Hepatocyte (in vitro differentiated cells): ENCODE measurements around the gene ABCA1. TPM values are rescaled to one million over a fixed set of nuclear protein-coding genes. Genes with fewer than 3 reads are reported as not detected.

Source experiments
- DNase-seq: peaks from one replicate; pipeline ENCODE4 v3.0.0-alpha.2; 2016; ENCODE audit warnings: low spot score
- H2AFZ ChIP-seq: fragments of 200-600 bp; sonication (generic); 2 replicates; pipeline ENCODE4 v1.6.0; 2016; ENCODE audit warnings: antibody characterized with exemption, mild to moderate bottlenecking
- H3K27ac ChIP-seq: fragments of 200-600 bp; sonication (generic); 2 replicates; pipeline ENCODE4 v1.5.1; 2016; ENCODE audit warnings: mild to moderate bottlenecking
- H3K27me3 ChIP-seq: fragments of 200-600 bp; sonication (generic); 2 replicates; pipeline ENCODE4 v1.6.1; 2016
- H3K36me3 ChIP-seq: fragments of 200-600 bp; sonication (generic); replicated peaks from 2 replicates; pipeline ENCODE4 v1.5.1; 2016; ENCODE audit warnings: low read depth; ENCODE audit not compliant: insufficient read depth
- H3K4me1 ChIP-seq: fragments of 200-600 bp; sonication (generic); 2 replicates; pipeline ENCODE4 v1.5.1; 2016; ENCODE audit warnings: mild to moderate bottlenecking, moderate library complexity; ENCODE audit not compliant: insufficient read depth
- H3K4me2 ChIP-seq: fragments of 200-600 bp; sonication (generic); 2 replicates; pipeline ENCODE4 v1.6.0; 2016
- H3K4me3 ChIP-seq: fragments of 200-600 bp; sonication (generic); 2 replicates; pipeline ENCODE4 v1.5.1; 2016; ENCODE audit warnings: mild to moderate bottlenecking
- H3K79me2 ChIP-seq: fragments of 200-600 bp; sonication (generic); 2 replicates; pipeline ENCODE4 v1.6.0; 2017; ENCODE audit warnings: mild to moderate bottlenecking
- H3K9me2 ChIP-seq: fragments of 200-600 bp; sonication (generic); replicated peaks from 2 replicates; pipeline ENCODE4 v1.6.0; 2017; ENCODE audit warnings: mild to moderate bottlenecking; ENCODE audit not compliant: insufficient read depth
- H3K9me3 ChIP-seq: fragments of 200-600 bp; sonication (generic); 2 replicates; pipeline ENCODE4 v1.5.1; 2016; ENCODE audit warnings: low read depth, mild to moderate bottlenecking
- H4K20me1 ChIP-seq: fragments of 200-600 bp; sonication (generic); 2 replicates; pipeline ENCODE4 v1.6.0; 2016; ENCODE audit warnings: mild to moderate bottlenecking; ENCODE audit not compliant: insufficient read depth, poor library complexity, severe bottlenecking
- CTCF ChIP-seq: fragments of 200-600 bp; sonication (generic); IDR thresholded peaks from 2 replicates; pipeline ENCODE4 v1.5.1; 2016; ENCODE audit warnings: antibody characterized with exemption, mild to moderate bottlenecking; ENCODE audit not compliant: poor library complexity
- EZH2 ChIP-seq: fragments of 200-600 bp; sonication (generic); IDR thresholded peaks from 2 replicates; pipeline ENCODE4 v1.6.1; 2016; ENCODE audit warnings: antibody characterized with exemption, mild to moderate bottlenecking, borderline replicate concordance
- EZH2phosphoT487 ChIP-seq: fragments of 200-600 bp; sonication (generic); IDR thresholded peaks from one replicate; pipeline ENCODE4 v1.6.1; 2018; ENCODE audit warnings: antibody characterized with exemption, mild to moderate bottlenecking, low read depth, moderate library complexity; ENCODE audit not compliant: unreplicated experiment, severe bottlenecking
- WGBS: methylation state at CpG from one replicate; pipeline ENCODE4 v1.1.6; 2016; ENCODE audit warnings: low lambda C conversion rate; ENCODE audit errors: missing lambda C conversion rate; 5-methylcytosine and 5-hydroxymethylcytosine counted together
- polyA plus RNA-seq: library from polyadenylated mRNA; unstranded; fragments of >200 nt; fragmentation: Nextera tagmentation; extraction: Ambion mirVana; gene quantifications from 2 replicates; pipeline ENCODE4 v1.2.1, GENCODE V29; 2016
- total RNA-seq: library from RNA; depleted of rRNA; stranded (reverse); fragments of >200 nt; gene quantifications from 2 replicates; pipeline ENCODE4 v1.2.3, GENCODE V29; 2014

Gene ABCA1
- total and polyA plus RNA-seq, 2 experiments from 2014 or later: 14.5 to 87.4 TPM

DNA sequence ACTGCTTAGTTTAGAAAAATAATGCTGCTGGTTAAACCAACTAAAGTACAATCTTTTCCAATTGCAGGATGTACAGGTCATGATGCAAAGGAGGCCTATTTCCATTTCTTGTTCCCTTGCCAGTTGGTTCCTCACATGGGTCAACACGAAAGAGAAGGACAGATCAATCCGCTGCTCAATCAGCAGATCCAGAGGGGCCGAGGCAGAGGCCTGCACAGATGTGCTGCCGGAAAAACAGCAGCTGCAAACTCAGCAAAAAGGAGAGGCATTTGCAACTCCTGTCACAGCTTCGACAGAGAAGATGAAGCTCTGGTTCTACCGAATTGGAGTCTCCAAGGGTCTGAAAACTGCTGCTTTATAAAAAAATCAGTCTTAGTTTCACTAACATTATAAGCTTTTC lies 94.3 kb downstream of the ABCA1 start:
- TF ChIP-seq EZH2phosphoT487: no peak
- TF ChIP-seq EZH2: no peak
- no peak for TF ChIP-seq CTCF
- Histone ChIP-seq H3K9me3 (no peaks in the 10 kb centered on the region), H4K20me1 (no peaks in the 10 kb centered on the region), H3K36me3 (peaks cover 7% of the 10 kb centered on the region), H3K9me2 (no peaks in the 10 kb centered on the region), H3K4me1 (peaks cover 8% of the 10 kb centered on the region), H3K79me2 (peaks cover 3% of the 10 kb centered on the region), H3K27me3 (no peaks in the 10 kb centered on the region), H2AFZ (no peak overlapping the region), H3K4me2 (no peak overlapping the region), H3K4me3 (no peak overlapping the region), H3K27ac (no peak overlapping the region)
- DNase-seq: no peak
- 91% methylated on average over 6 of the region's 6 CpGs for WGBS

GRCh38 chr9:104831681-104832080 lies 96.3 kb downstream of the ABCA1 start:
- H3K79me2 ChIP-seq: peaks cover 3% of the 10 kb centered on the region
- no peaks in the 10 kb centered on the region for H3K27me3 ChIP-seq
- no peak overlapping the region for H3K4me2 ChIP-seq
- no peak overlapping the region for H3K27ac ChIP-seq
- H3K4me1 ChIP-seq: no peaks in the 10 kb centered on the region
- no peaks in the 10 kb centered on the region for H3K9me2 ChIP-seq
- no peaks in the 10 kb centered on the region for H4K20me1 ChIP-seq
- H3K4me3 ChIP-seq: no peak overlapping the region
- no peak overlapping the region for H2AFZ ChIP-seq
- TF ChIP-seq CTCF: no peak
- TF ChIP-seq EZH2: no peak
- peaks cover 4% of the 10 kb centered on the region for H3K36me3 ChIP-seq
- H3K9me3 ChIP-seq: no peaks in the 10 kb centered on the region
- WGBS: 79% methylated on average over 3 of the region's 3 CpGs
- no peak for DNase-seq

DNA sequence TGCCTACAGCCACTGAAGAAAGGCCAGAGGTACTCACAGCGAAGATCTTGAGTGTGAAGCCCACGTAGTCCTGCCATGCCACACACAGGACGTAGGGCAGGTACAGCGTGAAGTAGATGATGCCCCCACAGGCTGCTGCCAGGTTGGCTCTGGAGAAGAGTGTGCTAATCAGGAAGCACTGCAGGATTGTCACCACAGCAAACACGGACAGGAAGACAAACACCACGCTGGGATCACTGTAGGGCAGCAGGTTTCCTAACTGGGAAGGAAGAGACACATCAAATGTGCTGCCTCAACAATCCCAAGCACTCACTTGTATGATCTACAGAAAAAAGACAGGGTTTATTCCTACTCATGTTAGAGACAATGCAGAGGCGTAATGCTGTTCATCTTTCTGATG lies 101.0 kb downstream of the ABCA1 start:
- Histone ChIP-seq H3K9me2 (no peaks in the 10 kb centered on the region), H3K27ac (no peak overlapping the region), H3K4me2 (no peak overlapping the region), H2AFZ (no peak overlapping the region), H3K4me1 (no peaks in the 10 kb centered on the region), H3K36me3 (peaks cover 4% of the 10 kb centered on the region), H4K20me1 (no peaks in the 10 kb centered on the region), H3K4me3 (no peak overlapping the region), H3K27me3 (no peaks in the 10 kb centered on the region), H3K9me3 (no peaks in the 10 kb centered on the region), H3K79me2 (no peaks in the 10 kb centered on the region)
- DNase-seq: no peak
- 85% methylated on average over 7 of the region's 7 CpGs for WGBS
- TF ChIP-seq EZH2phosphoT487 (no peak), EZH2 (no peak), CTCF (no peak)
